ENCODE results near the gene ONECUT3. TPM values are rescaled to one million over a fixed set of nuclear protein-coding genes. Genes with fewer than 3 reads are reported as not detected.

Gene ONECUT3
- total RNA-seq, 1 donor from 2014 or later = 0.09 TPM

GRCh38 chr19:1707240-1707639, 46.1 kb upstream of the ONECUT3 start:
- peaks cover 21% of the 10 kb centered on the region for H3K27me3 Mint-ChIP-seq (ENCODE audit: insufficient read depth, low read depth)
- Histone ChIP-seq H3F3A (ENCODE audit: low read depth) (no peaks in the 10 kb centered on the region), H3K9me3 (ENCODE audit: low read depth) (no peaks in the 10 kb centered on the region), H3K79me2 (ENCODE audit: low read depth) (no peaks in the 10 kb centered on the region), H3K4me3 (no peak overlapping the region), H3K4me1 (no peaks in the 10 kb centered on the region), H2AFZ (replicated peaks) (no peak overlapping the region), H3K27me3 (peaks cover 80% of the 10 kb centered on the region), H3K27ac (no peak overlapping the region), H4K20me1 (ENCODE audit: low read depth) (no peaks in the 10 kb centered on the region), H3K9ac (no peak overlapping the region), H3K36me3 (no peaks in the 10 kb centered on the region), H3K4me2 (no peak overlapping the region)
- H3K27ac Mint-ChIP-seq = no peak overlapping the region
- H3K36me3 Mint-ChIP-seq = no peaks in the 10 kb centered on the region
- H3K4me3 Mint-ChIP-seq = no peak overlapping the region
- no peaks in the 10 kb centered on the region for H3K4me1 Mint-ChIP-seq
- no peak for DNase-seq (ENCODE audit: low spot score)
- TF ChIP-seq EZH2phosphoT487 (IDR thresholded peaks at IDR 0.05) (no peak), CTCF (IDR thresholded peaks at IDR 0.05) (no peak), EZH2 (IDR thresholded peaks at IDR 0.05) (no peak)
- peaks cover 6% of the 10 kb centered on the region for H3K9me3 Mint-ChIP-seq

DNA sequence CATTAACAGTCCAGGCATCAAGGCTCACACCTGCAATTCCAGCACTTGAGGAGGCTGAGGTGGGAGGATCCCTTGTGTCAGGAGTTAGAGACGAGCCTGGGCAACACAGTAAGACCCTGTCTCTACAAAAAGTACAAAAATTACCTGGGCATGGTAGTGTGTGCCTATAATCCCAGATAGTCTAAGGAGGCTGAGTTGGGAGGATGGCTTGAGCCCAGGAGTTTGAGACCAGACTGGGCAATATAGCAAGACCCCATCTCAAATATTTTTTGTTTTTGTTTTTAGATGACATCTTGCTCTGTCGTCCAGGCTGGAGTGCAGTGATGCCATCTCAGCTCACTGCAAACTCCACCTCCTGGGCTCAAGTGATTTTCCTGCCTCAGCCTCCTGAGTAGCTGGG, 40.1 kb upstream of the ONECUT3 start:
- H3K27ac Mint-ChIP-seq = no peak overlapping the region
- peaks cover 4% of the 10 kb centered on the region for H3K9me3 Mint-ChIP-seq
- peaks cover 3% of the 10 kb centered on the region for H3K4me1 Mint-ChIP-seq
- H3K36me3 Mint-ChIP-seq = no peaks in the 10 kb centered on the region
- Histone ChIP-seq H3K36me3 (no peaks in the 10 kb centered on the region), H3K79me2 (ENCODE audit: low read depth) (no peaks in the 10 kb centered on the region), H3K4me3 (no peak overlapping the region), H3K27me3 (peaks cover 82% of the 10 kb centered on the region), H3K4me2 (no peak overlapping the region), H3F3A (ENCODE audit: low read depth) (no peaks in the 10 kb centered on the region), H3K9ac (no peak overlapping the region), H2AFZ (replicated peaks) (no peak overlapping the region), H3K9me3 (ENCODE audit: low read depth) (no peaks in the 10 kb centered on the region), H4K20me1 (ENCODE audit: low read depth) (no peaks in the 10 kb centered on the region), H3K4me1 (no peaks in the 10 kb centered on the region), H3K27ac (no peak overlapping the region)
- H3K4me3 Mint-ChIP-seq = no peak overlapping the region
- H3K27me3 Mint-ChIP-seq (ENCODE audit: insufficient read depth, low read depth) = peaks cover 34% of the 10 kb centered on the region
- no peak for DNase-seq (ENCODE audit: low spot score)
- TF ChIP-seq CTCF (IDR thresholded peaks at IDR 0.05) = no peak
- no peak for TF ChIP-seq EZH2 (IDR thresholded peaks at IDR 0.05)
- TF ChIP-seq EZH2phosphoT487 (IDR thresholded peaks at IDR 0.05) = no peak

DNA sequence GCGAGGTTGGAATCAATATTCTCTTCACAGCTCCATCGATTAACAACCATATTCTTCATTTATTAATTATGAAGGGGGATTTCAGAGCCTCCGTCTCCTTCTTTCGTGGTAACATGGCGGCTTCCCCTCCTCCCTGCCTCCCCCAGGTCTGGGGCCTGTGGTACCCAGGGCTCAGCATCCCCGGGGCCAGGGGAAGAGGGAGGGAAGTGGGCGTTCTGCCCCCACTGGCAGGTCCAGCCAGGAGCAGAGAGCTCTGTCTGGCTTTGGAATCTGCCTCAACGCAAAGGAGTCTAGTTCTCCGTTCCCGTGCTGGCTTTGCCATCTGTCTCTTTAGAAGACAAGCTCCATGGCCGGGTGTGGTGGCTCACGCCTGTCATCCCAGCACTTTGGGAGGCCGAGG, 37.8 kb upstream of the ONECUT3 start:
- DNase-seq (ENCODE audit: low spot score) = no peak
- peaks cover 32% of the 10 kb centered on the region for H3K27me3 Mint-ChIP-seq (ENCODE audit: insufficient read depth, low read depth)
- Histone ChIP-seq H2AFZ (replicated peaks) (no peak overlapping the region), H3K27ac (no peak overlapping the region), H3K4me3 (no peak overlapping the region), H4K20me1 (ENCODE audit: low read depth) (no peaks in the 10 kb centered on the region), H3K27me3 (peaks cover 82% of the 10 kb centered on the region), H3K9me3 (ENCODE audit: low read depth) (no peaks in the 10 kb centered on the region), H3F3A (ENCODE audit: low read depth) (no peaks in the 10 kb centered on the region), H3K4me1 (peaks cover 6% of the 10 kb centered on the region), H3K36me3 (no peaks in the 10 kb centered on the region), H3K79me2 (ENCODE audit: low read depth) (no peaks in the 10 kb centered on the region), H3K4me2 (no peak overlapping the region), H3K9ac (no peak overlapping the region)
- H3K9me3 Mint-ChIP-seq = peaks cover 4% of the 10 kb centered on the region
- no peak for TF ChIP-seq EZH2 (IDR thresholded peaks at IDR 0.05)
- no peak for TF ChIP-seq CTCF (IDR thresholded peaks at IDR 0.05)
- peak; percentile 20 for TF ChIP-seq EZH2phosphoT487 (IDR thresholded peaks at IDR 0.05)
- peaks cover 12% of the 10 kb centered on the region for H3K4me1 Mint-ChIP-seq
- H3K4me3 Mint-ChIP-seq = no peak overlapping the region
- no peaks in the 10 kb centered on the region for H3K36me3 Mint-ChIP-seq
- H3K27ac Mint-ChIP-seq = no peak overlapping the region
